ENCODE data around the gene XPR1.

XPR1 gene

GRCh38 chr1:180936110-180937011 lies 304.5 kb downstream of the XPR1 start:
- DNase-seq = no peak

GRCh38 chr1:180937012-180937372 lies 305.2 kb downstream of the XPR1 start:
- no peak for DNase-seq

GRCh38 chr1:180937624-180938225 lies 305.9 kb downstream of the XPR1 start:
- DNase-seq = no peak

GRCh38 chr1:180939073-180939710 lies 307.4 kb downstream of the XPR1 start:
- DNase-seq = no peak

GRCh38 chr1:180939711-180940103 lies 307.9 kb downstream of the XPR1 start:
- DNase-seq = no peak

All from inflammatory macrophage treated with lipopolysaccharide for 4 hours (primary cell).